CD4-positive, CD25-positive, alpha-beta regulatory T cell (primary cell): ENCODE measurements around the gene DYNLT3. TPM values are rescaled to one million over a fixed set of nuclear protein-coding genes. Genes with fewer than 3 reads are reported as not detected.

Source experiments
- ATAC-seq, 2 donors: fragments of 150-1000 bp; cut with Tn5 transposase; one replicate each; pipeline ENCODE4 v1.10.0; 2021; ENCODE audit warnings: low read depth in 2 of 2, moderate number of reproducible peaks in 2 of 2, moderate library complexity in 1 of 2
- DNase-seq, 3 donors: peaks; one replicate each; pipeline versions ENCODE4 v3.0.0 to v3.0.0-alpha.2; 2012 to 2022; ENCODE audit warnings: mixed read lengths in 1 of 3
- H3K27ac ChIP-seq: one replicate; pipeline ENCODE4 v1.7.0; 2013; ENCODE audit warnings: mild to moderate bottlenecking, low read length; ENCODE audit not compliant: insufficient read depth, poor library complexity, severe bottlenecking
- H3K27me3 ChIP-seq: one replicate; pipeline ENCODE4 v1.7.0; 2013; ENCODE audit warnings: low read length; ENCODE audit not compliant: control insufficient read depth, insufficient read depth
- H3K36me3 ChIP-seq: one replicate; pipeline ENCODE4 v1.7.0; 2013; ENCODE audit warnings: mild to moderate bottlenecking, low read length, moderate library complexity; ENCODE audit not compliant: control insufficient read depth, insufficient read depth
- H3K4me1 ChIP-seq: 2 replicates; pipeline ENCODE4 v1.7.0; 2013; ENCODE audit warnings: mild to moderate bottlenecking, low read length; ENCODE audit not compliant: insufficient read depth, control insufficient read depth, poor library complexity, severe bottlenecking
- H3K4me3 ChIP-seq: one replicate; pipeline ENCODE4 v1.7.0; 2013; ENCODE audit warnings: low read depth, mild to moderate bottlenecking, low read length, moderate library complexity
- H3K9me3 ChIP-seq, 2 experiments: 1 replicate in 1 of 2; 2 replicates in 1 of 2; pipeline ENCODE4 v1.7.0; 2013; ENCODE audit warnings: low read length in 2 of 2, mild to moderate bottlenecking in 1 of 2, moderate library complexity in 1 of 2; ENCODE audit not compliant: control insufficient read depth in 2 of 2
- H3K27ac Mint-ChIP-seq, 3 donors: one replicate each; pipeline ENCODE4 v1.8.0; 2020 to 2022; ENCODE audit warnings: mild to moderate bottlenecking in 3 of 3, mixed read lengths in 3 of 3, moderate library complexity in 2 of 3
- H3K27me3 Mint-ChIP-seq: one replicate; pipeline ENCODE4 v1.8.0; 2022; ENCODE audit warnings: mild to moderate bottlenecking, mixed read lengths
- H3K36me3 Mint-ChIP-seq: one replicate; pipeline ENCODE4 v1.8.0; 2020; ENCODE audit warnings: mixed read lengths
- H3K4me1 Mint-ChIP-seq, 4 donors: one replicate each; pipeline ENCODE4 v1.8.0; 2020 to 2022; ENCODE audit warnings: mixed read lengths in 4 of 4, mild to moderate bottlenecking in 1 of 4
- H3K4me3 Mint-ChIP-seq, 4 donors: one replicate each; pipeline ENCODE4 v1.8.0; 2020 to 2022; ENCODE audit warnings: mild to moderate bottlenecking in 4 of 4, mixed read lengths in 4 of 4, moderate library complexity in 3 of 4
- H3K9me3 Mint-ChIP-seq, 7 donors: one replicate each; pipeline ENCODE4 v1.8.0; 2020 to 2022; ENCODE audit warnings: mixed read lengths in 7 of 7, mild to moderate bottlenecking in 3 of 7, moderate library complexity in 2 of 7
- polyA plus RNA-seq, 4 donors: library from polyadenylated mRNA; unstranded; fragments of 300-500 nt; fragmentation: Illumina TruSeq; gene quantifications; one replicate each; pipeline ENCODE4 v1.2.3, GENCODE V29; 2021
- total RNA-seq: library from RNA; stranded (reverse); gene quantifications from one replicate; pipeline ENCODE4 v1.2.3, GENCODE V29; 2022

Gene DYNLT3
- total RNA-seq (18.8 TPM), polyA plus RNA-seq (10 to 100 TPM; 25.0 to 32.5 (median 26.5) TPM)

- Histone ChIP-seq H3K4me1 (peaks cover 17% of the 10 kb centered on the region), H3K36me3 (no peaks in the 10 kb centered on the region), H3K4me3 (peak within 1 kb of the TSS; percentile 86), H3K27me3 (no peaks in the 10 kb centered on the region), H3K27ac (peak within 1 kb of the TSS; percentile 88), H3K9me3 (no peaks in the 10 kb centered on the region)
- peak within 1 kb of the TSS; percentile 93 to 98 (median 96) for H3K27ac Mint-ChIP-seq
- DNase-seq, result peak; percentile 72 to 80 (median 74)
- peak within 1 kb of the TSS; percentile 88 to 94 (median 92) for H3K4me3 Mint-ChIP-seq
- ATAC-seq, result peak; percentile 92 to 94
- H3K4me1 Mint-ChIP-seq, result peaks cover 10 to 39% (median 20%) of the 10 kb centered on the region in 4 donors
- H3K36me3 Mint-ChIP-seq, result peaks cover 5% of the 10 kb centered on the region
- H3K27me3 Mint-ChIP-seq, result no peaks in the 10 kb centered on the region
- H3K9me3 Mint-ChIP-seq, result no peaks in the 10 kb centered on the region
Measured at GRCh38 chrX:37846934-37847732, at the start of gene DYNLT3. TSS of gene DYNLT3 (minus strand) at chrX:37847571. CDS start at chrX:37847510, 61 bp downstream.

GRCh38 chrX:37896511-37896890, 49.1 kb upstream of the DYNLT3 start:
- Mint-ChIP-seq H3K36me3 (no peaks in the 10 kb centered on the region), H3K4me1 (no peaks in the 10 kb centered on the region), H3K27ac (no peak overlapping the region), H3K4me3 (no peak overlapping the region), H3K9me3 (no peaks in the 10 kb centered on the region), H3K27me3 (no peaks in the 10 kb centered on the region)
- no peak overlapping the region for H3K4me3 ChIP-seq
- DNase-seq (no peak), ATAC-seq (no peak)
- no peak overlapping the region for H3K27ac ChIP-seq
- no peaks in the 10 kb centered on the region for H3K4me1 ChIP-seq
- H3K9me3 ChIP-seq, result no peaks in the 10 kb centered on the region
- H3K36me3 ChIP-seq, result no peaks in the 10 kb centered on the region
- H3K27me3 ChIP-seq, result no peaks in the 10 kb centered on the region

- Histone ChIP-seq H3K27ac (no peak overlapping the region), H3K36me3 (no peaks in the 10 kb centered on the region), H3K4me1 (no peaks in the 10 kb centered on the region), H3K27me3 (no peaks in the 10 kb centered on the region), H3K4me3 (no peak overlapping the region), H3K9me3 (no peaks in the 10 kb centered on the region)
- Mint-ChIP-seq H3K4me1 (no peaks in the 10 kb centered on the region), H3K4me3 (peak overlapping the region in 1 of 4 donors; percentile 38), H3K27ac (no peak overlapping the region), H3K36me3 (no peaks in the 10 kb centered on the region), H3K27me3 (no peaks in the 10 kb centered on the region), H3K9me3 (no peaks in the 10 kb centered on the region)
- DNase-seq (no peak), ATAC-seq (no peak)
Measured at GRCh38 chrX:37895795-37896510, 48.6 kb upstream of the DYNLT3 start.

GRCh38 chrX:37894725-37895124, 47.4 kb upstream of the DYNLT3 start:
- no peaks in the 10 kb centered on the region for H3K27me3 Mint-ChIP-seq
- ATAC-seq, result no peak
- no peak for DNase-seq
- H3K4me3 Mint-ChIP-seq, result no peak overlapping the region
- no peak overlapping the region for H3K27ac Mint-ChIP-seq
- no peaks in the 10 kb centered on the region for H3K4me1 Mint-ChIP-seq
- Histone ChIP-seq H3K36me3 (no peaks in the 10 kb centered on the region), H3K4me3 (no peak overlapping the region), H3K4me1 (no peaks in the 10 kb centered on the region), H3K27me3 (no peaks in the 10 kb centered on the region), H3K27ac (no peak overlapping the region), H3K9me3 (no peaks in the 10 kb centered on the region)
- no peaks in the 10 kb centered on the region for H3K36me3 Mint-ChIP-seq
- H3K9me3 Mint-ChIP-seq, result no peaks in the 10 kb centered on the region

- H3K27ac ChIP-seq, result no peak overlapping the region
- no peaks in the 10 kb centered on the region for H3K4me1 Mint-ChIP-seq
- H3K4me3 Mint-ChIP-seq, result no peak overlapping the region
- H3K9me3 Mint-ChIP-seq, result no peaks in the 10 kb centered on the region
- ATAC-seq (no peak), DNase-seq (no peak)
- H3K4me1 ChIP-seq, result no peaks in the 10 kb centered on the region
- no peaks in the 10 kb centered on the region for H3K9me3 ChIP-seq
- H3K27ac Mint-ChIP-seq, result no peak overlapping the region
- H3K36me3 ChIP-seq, result no peaks in the 10 kb centered on the region
- no peaks in the 10 kb centered on the region for H3K27me3 ChIP-seq
- H3K36me3 Mint-ChIP-seq, result no peaks in the 10 kb centered on the region
- no peaks in the 10 kb centered on the region for H3K27me3 Mint-ChIP-seq
- H3K4me3 ChIP-seq, result no peak overlapping the region
Measured at GRCh38 chrX:37888010-37888409, 40.6 kb upstream of the DYNLT3 start.

GRCh38 chrX:37887347-37887746, 40.0 kb upstream of the DYNLT3 start:
- Histone ChIP-seq H3K27me3 (no peaks in the 10 kb centered on the region), H3K36me3 (no peaks in the 10 kb centered on the region), H3K27ac (no peak overlapping the region), H3K4me3 (no peak overlapping the region), H3K4me1 (no peaks in the 10 kb centered on the region), H3K9me3 (no peaks in the 10 kb centered on the region)
- DNase-seq, result no peak
- H3K4me3 Mint-ChIP-seq, result no peak overlapping the region
- ATAC-seq, result no peak
- H3K36me3 Mint-ChIP-seq, result no peaks in the 10 kb centered on the region
- no peaks in the 10 kb centered on the region for H3K9me3 Mint-ChIP-seq
- peaks cover 2% of the 10 kb centered on the region for H3K27me3 Mint-ChIP-seq
- no peaks in the 10 kb centered on the region for H3K4me1 Mint-ChIP-seq
- no peak overlapping the region for H3K27ac Mint-ChIP-seq

- Mint-ChIP-seq H3K4me1 (no peaks in the 10 kb centered on the region), H3K36me3 (no peaks in the 10 kb centered on the region), H3K27ac (no peak overlapping the region), H3K4me3 (no peak overlapping the region), H3K9me3 (peaks cover 0 to 4% (median 0%) of the 10 kb centered on the region in 7 donors), H3K27me3 (peaks cover 7% of the 10 kb centered on the region)
- ATAC-seq (no peak), DNase-seq (no peak)
- Histone ChIP-seq H3K4me3 (no peak overlapping the region), H3K36me3 (no peaks in the 10 kb centered on the region), H3K27me3 (no peaks in the 10 kb centered on the region), H3K4me1 (no peaks in the 10 kb centered on the region), H3K27ac (no peak overlapping the region), H3K9me3 (no peaks in the 10 kb centered on the region)
Measured at GRCh38 chrX:37883196-37883595, 35.8 kb upstream of the DYNLT3 start.
